ENCODE measurements around the gene DDX10.
"Not testable (repeated sequence)": the region's sequence is repeated elsewhere in the genome, so short reads cannot be mapped to it uniquely, and the experiment has no call there.

DDX10 gene

DNA sequence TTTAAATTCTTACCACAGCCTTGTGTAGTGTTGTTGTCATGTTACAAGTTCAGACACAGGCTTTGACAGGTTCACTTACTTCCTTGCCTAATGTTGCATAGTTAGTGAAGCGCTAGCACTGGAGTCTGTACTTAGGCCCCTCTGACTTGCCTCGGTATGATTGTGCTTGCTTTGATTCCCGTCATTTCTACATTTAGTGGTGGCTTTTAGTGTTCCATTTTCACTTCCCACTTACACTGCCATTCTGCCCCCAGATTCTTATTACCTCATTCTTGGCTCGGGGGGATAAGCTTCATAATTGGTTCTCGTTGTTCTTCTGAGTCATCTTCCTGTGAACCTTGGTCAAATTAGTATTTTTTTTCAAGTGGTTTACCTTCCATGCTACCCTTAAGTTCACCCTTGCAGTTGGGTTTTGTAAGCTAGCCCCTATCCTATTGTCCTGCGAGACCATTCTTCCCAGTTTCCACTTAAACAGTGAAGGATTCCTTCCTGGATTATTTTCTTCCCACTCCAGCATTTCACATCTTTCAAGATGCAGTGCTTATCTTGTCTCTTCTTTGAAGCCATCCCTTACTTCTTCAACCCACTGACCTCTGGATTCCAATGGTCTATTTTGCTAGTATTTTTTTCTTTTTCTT is 68.7 kb downstream of the DDX10 start:
- TF ChIP-seq FOXP2 (optimal IDR thresholded peaks at IDR 0.05; ENCODE audit: control extremely low read depth, extremely low read length, insufficient read depth) = no peak
- no peak for TF ChIP-seq POLR2AphosphoS5 (IDR thresholded peaks at IDR 0.05; ENCODE audit: borderline replicate concordance, low read depth, low read length)
- no peak for TF ChIP-seq EZH2 (IDR thresholded peaks at IDR 0.05)
- Histone ChIP-seq H3K9ac (ENCODE audit: insufficient read length) (no peak overlapping the region), H3K4me3 (peak overlapping the region; percentile 41), H3K36me3 (ENCODE audit: insufficient read depth, low read length) (peaks cover 19% of the 10 kb centered on the region), H3K27ac (peak overlapping the region; percentile 95), H3K9me3 (ENCODE audit: low read depth, low read length) (no peaks in the 10 kb centered on the region)
- no peak for DNase-seq (ENCODE audit: low read depth, low spot score)

GRCh38 chr11:108734283-108734682 is 69.4 kb downstream of the DDX10 start:
- peak overlapping the region; percentile 41 for H3K4me3 ChIP-seq
- H3K9ac ChIP-seq (ENCODE audit: insufficient read length) = peak overlapping the region; percentile 34
- H3K9me3 ChIP-seq (ENCODE audit: low read depth, low read length) = no peaks in the 10 kb centered on the region
- no peak for DNase-seq (ENCODE audit: low read depth, low spot score)
- peaks cover 26% of the 10 kb centered on the region for H3K36me3 ChIP-seq (ENCODE audit: insufficient read depth, low read length)
- TF ChIP-seq POLR2AphosphoS5 (IDR thresholded peaks at IDR 0.05; ENCODE audit: borderline replicate concordance, low read depth, low read length) = no peak
- TF ChIP-seq EZH2 (IDR thresholded peaks at IDR 0.05) = no peak
- peak; percentile 20 for TF ChIP-seq FOXP2 (optimal IDR thresholded peaks at IDR 0.05; ENCODE audit: control extremely low read depth, extremely low read length, insufficient read depth)
- peak overlapping the region; percentile 95 for H3K27ac ChIP-seq

DNA sequence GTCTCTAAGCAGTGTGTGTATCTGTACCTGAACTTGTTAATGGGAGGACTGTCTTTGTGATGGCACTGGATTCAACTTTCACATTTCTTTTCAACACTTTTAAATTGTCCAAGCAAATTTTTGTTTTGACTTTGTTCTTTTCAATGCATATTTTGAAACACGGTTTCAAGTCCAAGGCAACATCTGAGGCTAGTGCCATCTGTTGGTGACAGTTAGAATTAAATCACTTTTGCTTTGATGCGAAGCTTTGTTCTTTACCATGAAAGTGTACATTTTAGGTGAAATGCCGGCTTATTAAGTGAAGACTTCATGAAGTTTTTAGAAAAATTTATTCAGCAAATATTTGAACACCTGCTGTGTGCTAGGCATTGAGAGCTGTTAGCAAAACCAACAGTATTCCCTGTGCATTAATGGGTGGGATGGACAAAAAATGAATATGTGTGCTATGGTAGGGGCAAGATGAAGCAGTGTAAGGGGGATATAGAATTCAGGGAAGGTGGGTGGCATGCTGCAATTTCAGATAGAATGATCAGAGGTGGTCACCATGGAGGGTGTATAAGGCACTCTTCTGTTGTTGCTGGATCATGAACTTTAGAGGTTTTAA is 70.2 kb downstream of the DDX10 start:
- no peak for DNase-seq (ENCODE audit: low read depth, low spot score)
- peak overlapping the region; percentile 41 for H3K4me3 ChIP-seq
- no peaks in the 10 kb centered on the region for H3K9me3 ChIP-seq (ENCODE audit: low read depth, low read length)
- TF ChIP-seq FOXP2 (optimal IDR thresholded peaks at IDR 0.05; ENCODE audit: control extremely low read depth, extremely low read length, insufficient read depth) = no peak
- TF ChIP-seq POLR2AphosphoS5 (IDR thresholded peaks at IDR 0.05; ENCODE audit: borderline replicate concordance, low read depth, low read length) = no peak
- no peak for TF ChIP-seq EZH2 (IDR thresholded peaks at IDR 0.05)
- H3K9ac ChIP-seq (ENCODE audit: insufficient read length) = peak overlapping the region; percentile 34
- peak overlapping the region; percentile 95 for H3K27ac ChIP-seq
- H3K36me3 ChIP-seq (ENCODE audit: insufficient read depth, low read length) = peaks cover 29% of the 10 kb centered on the region

- not testable (repeated sequence) for H3K9ac ChIP-seq (ENCODE audit: insufficient read length); DNase-seq (ENCODE audit: low read depth, low spot score); H3K4me3 ChIP-seq; H3K27ac ChIP-seq; H3K9me3 ChIP-seq (ENCODE audit: low read depth, low read length)
- peaks cover 35% of the 10 kb centered on the region for H3K36me3 ChIP-seq (ENCODE audit: insufficient read depth, low read length)
Observed at GRCh38 chr11:108740132-108740531, 75.3 kb downstream of the DDX10 start.

DNA sequence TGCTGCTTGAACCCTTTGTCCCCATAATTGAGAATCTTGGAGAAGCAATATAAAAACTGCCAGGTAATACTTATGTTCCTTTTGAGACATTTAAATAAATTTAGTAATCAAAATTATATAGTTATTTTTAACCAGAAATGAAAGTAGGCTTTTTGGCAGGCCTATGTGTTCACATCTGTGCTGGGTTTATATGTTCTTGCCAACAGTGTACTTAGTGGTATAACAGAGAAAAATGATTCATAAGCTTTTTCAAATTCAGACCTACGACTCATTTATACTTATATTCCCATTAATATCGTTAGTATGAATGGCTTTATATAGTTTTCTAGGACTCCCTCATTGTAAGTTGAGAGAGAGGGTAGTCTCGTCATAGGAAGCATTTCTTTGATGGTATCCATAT is 79.0 kb downstream of the DDX10 start:
- Histone ChIP-seq H3K9ac (ENCODE audit: insufficient read length) (no peak overlapping the region), H3K36me3 (ENCODE audit: insufficient read depth, low read length) (peaks cover 26% of the 10 kb centered on the region), H3K9me3 (ENCODE audit: low read depth, low read length) (peaks cover 6% of the 10 kb centered on the region; the same call in 1 of the 2 replicates), H3K27ac (no peak overlapping the region), H3K4me3 (no peak overlapping the region)
- no peak for TF ChIP-seq FOXP2 (optimal IDR thresholded peaks at IDR 0.05; ENCODE audit: control extremely low read depth, extremely low read length, insufficient read depth)
- TF ChIP-seq POLR2AphosphoS5 (IDR thresholded peaks at IDR 0.05; ENCODE audit: borderline replicate concordance, low read depth, low read length) = no peak
- no peak for TF ChIP-seq EZH2 (IDR thresholded peaks at IDR 0.05)
- no peak for DNase-seq (ENCODE audit: low read depth, low spot score)

- no peak for TF ChIP-seq POLR2AphosphoS5 (IDR thresholded peaks at IDR 0.05; ENCODE audit: borderline replicate concordance, low read depth, low read length)
- no peak for TF ChIP-seq FOXP2 (optimal IDR thresholded peaks at IDR 0.05; ENCODE audit: control extremely low read depth, extremely low read length, insufficient read depth)
- TF ChIP-seq EZH2 (IDR thresholded peaks at IDR 0.05) = no peak
- no peak for DNase-seq (ENCODE audit: low read depth, low spot score)
- no peak overlapping the region for H3K4me3 ChIP-seq
- peaks cover 3% of the 10 kb centered on the region; the same call in 1 of the 2 replicates for H3K36me3 ChIP-seq (ENCODE audit: insufficient read depth, low read length)
- H3K9ac ChIP-seq (ENCODE audit: insufficient read length) = no peak overlapping the region
- H3K27ac ChIP-seq = no peak overlapping the region
- no peaks in the 10 kb centered on the region for H3K9me3 ChIP-seq (ENCODE audit: low read depth, low read length)
Observed at GRCh38 chr11:108748968-108749367, 84.1 kb downstream of the DDX10 start.

- no peak for DNase-seq (ENCODE audit: low read depth, low spot score)
- H3K27ac ChIP-seq = no peak overlapping the region
- H3K9ac ChIP-seq (ENCODE audit: insufficient read length) = no peak overlapping the region
- H3K36me3 ChIP-seq (ENCODE audit: insufficient read depth, low read length) = no peaks in the 10 kb centered on the region
- TF ChIP-seq FOXP2 (optimal IDR thresholded peaks at IDR 0.05; ENCODE audit: control extremely low read depth, extremely low read length, insufficient read depth) (no peak), EZH2 (IDR thresholded peaks at IDR 0.05) (no peak), POLR2AphosphoS5 (IDR thresholded peaks at IDR 0.05; ENCODE audit: borderline replicate concordance, low read depth, low read length) (no peak)
- H3K9me3 ChIP-seq (ENCODE audit: low read depth, low read length) = no peaks in the 10 kb centered on the region
- H3K4me3 ChIP-seq = no peak overlapping the region
Observed at GRCh38 chr11:108751444-108751843, 86.6 kb downstream of the DDX10 start.

DNA sequence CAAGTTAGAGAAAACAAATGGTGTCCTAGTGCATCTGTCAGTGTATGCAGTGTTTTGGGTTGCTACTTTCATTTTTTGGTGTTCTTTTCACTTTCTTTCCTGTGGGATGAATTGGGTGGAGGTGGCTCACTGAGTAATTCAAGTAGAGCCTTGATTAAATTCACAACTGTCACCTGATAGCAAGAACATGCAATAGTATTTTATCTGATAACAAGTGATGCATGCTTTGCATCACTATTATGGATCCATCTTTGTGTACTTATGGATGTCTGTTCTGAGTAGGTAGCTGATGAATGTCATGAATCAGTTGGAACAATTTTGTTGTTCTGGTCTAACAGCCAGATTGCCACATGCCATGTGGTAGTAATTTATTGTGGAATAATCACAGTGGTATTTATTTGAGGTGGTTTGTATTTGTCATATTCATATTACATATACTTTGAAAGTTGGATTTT is 87.5 kb downstream of the DDX10 start:
- DNase-seq (ENCODE audit: low read depth, low spot score) = no peak
- TF ChIP-seq EZH2 (IDR thresholded peaks at IDR 0.05) = no peak
- TF ChIP-seq POLR2AphosphoS5 (IDR thresholded peaks at IDR 0.05; ENCODE audit: borderline replicate concordance, low read depth, low read length) = no peak
- TF ChIP-seq FOXP2 (optimal IDR thresholded peaks at IDR 0.05; ENCODE audit: control extremely low read depth, extremely low read length, insufficient read depth) = no peak
- no peaks in the 10 kb centered on the region for H3K9me3 ChIP-seq (ENCODE audit: low read depth, low read length)
- H3K4me3 ChIP-seq = no peak overlapping the region
- H3K9ac ChIP-seq (ENCODE audit: insufficient read length) = no peak overlapping the region
- no peaks in the 10 kb centered on the region for H3K36me3 ChIP-seq (ENCODE audit: insufficient read depth, low read length)
- no peak overlapping the region for H3K27ac ChIP-seq
